Fibroblast of skin of left biceps (primary cell): ENCODE results near the gene SETD1B.

Experiments
- DNase-seq, 2 experiments: peaks; one replicate each; pipeline ENCODE4 v3.0.0-alpha.2; 2013; ENCODE audit warnings: low read depth in 2 of 2

SETD1B gene

DNA sequence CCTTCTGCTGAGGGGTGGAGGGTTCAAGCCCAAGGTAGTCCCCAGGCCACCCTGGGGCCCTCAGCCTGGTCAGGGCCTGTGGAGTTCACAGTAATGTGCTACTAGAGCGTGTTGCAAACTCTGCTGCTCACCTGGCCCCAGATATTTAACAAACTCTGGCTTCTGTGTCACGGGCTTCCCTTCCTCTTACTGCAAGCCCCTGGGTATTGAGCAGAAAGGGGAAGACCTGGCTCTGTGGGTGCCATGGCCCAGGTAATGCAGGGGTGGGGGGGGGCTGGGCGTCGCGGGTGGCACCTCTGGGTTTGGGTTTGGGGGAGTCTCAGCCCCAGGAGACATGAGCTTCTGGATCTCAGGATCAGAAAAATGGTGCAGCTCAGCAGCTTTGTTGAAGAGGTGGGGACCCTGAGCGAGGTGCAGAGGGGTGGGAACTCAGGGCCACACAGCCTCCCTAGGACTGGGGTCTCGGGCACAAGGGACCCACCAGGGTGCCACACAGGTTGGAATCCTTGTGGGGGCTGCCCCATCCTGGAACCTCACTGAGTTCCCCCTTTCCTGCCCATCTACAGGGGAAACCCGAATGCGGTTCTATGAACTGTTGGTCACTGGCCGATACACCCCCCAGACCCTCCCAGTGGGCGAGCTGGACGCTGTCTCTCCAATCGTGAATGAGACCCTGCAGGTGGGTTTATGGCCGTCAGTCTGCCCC is 4.0 kb downstream of the SETD1B start:
- DNase-seq: no peak

DNA sequence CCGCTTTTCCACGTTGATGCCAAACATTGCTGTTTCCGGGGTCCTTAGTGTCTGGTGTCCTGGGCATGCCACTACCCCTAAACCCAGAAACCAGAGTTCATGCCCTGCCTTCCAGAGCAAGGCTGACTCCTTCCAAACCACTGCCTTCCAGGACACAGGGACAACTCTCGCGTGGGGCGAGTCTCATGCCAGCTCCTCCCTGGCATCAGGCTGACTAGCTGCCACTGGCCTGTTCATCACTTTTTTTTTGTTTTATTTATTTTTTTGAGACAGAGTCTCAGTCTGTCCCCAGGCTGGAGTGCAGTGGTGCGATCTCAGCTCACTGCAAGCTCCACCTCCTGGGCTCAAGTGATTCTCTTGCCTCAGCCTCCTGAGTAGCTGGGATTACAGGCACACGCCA is 4.8 kb downstream of the SETD1B start:
- no peak for DNase-seq

DNA sequence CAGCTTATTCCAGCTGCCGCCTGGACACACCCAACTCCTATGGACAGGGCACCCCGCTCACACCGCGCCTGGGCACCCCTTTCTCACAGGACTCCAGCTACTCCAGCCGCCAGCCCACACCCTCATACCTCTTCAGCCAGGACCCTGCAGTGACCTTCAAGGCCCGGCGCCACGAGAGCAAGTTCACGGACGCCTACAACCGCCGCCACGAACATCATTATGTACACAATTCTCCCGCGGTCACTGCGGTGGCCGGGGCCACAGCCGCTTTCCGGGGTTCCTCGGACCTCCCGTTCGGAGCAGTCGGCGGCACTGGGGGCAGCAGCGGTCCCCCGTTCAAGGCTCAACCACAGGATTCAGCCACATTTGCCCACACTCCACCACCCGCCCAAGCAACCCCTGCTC is 5.9 kb downstream of the SETD1B start:
- DNase-seq: no peak

DNA sequence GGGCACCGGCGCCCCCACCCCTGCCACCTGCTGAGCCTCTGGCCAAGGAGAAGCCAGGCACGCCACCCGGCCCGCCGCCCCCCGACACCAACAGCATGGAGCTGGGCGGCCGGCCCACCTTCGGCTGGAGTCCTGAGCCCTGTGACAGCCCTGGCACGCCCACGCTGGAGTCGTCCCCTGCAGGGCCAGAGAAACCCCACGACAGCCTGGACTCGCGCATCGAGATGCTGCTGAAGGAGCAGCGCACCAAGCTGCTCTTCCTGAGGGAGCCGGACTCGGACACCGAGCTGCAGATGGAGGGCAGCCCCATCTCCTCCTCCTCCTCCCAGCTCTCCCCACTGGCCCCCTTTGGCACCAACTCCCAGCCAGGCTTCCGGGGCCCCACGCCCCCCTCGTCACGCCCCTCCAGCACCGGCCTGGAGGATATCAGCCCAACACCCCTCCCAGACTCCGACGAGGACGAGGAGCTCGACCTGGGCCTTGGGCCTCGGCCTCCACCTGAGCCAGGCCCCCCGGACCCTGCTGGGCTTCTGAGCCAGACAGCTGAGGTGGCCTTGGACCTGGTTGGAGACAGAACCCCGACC is 6.5 kb downstream of the SETD1B start:
- no peak for DNase-seq

DNA sequence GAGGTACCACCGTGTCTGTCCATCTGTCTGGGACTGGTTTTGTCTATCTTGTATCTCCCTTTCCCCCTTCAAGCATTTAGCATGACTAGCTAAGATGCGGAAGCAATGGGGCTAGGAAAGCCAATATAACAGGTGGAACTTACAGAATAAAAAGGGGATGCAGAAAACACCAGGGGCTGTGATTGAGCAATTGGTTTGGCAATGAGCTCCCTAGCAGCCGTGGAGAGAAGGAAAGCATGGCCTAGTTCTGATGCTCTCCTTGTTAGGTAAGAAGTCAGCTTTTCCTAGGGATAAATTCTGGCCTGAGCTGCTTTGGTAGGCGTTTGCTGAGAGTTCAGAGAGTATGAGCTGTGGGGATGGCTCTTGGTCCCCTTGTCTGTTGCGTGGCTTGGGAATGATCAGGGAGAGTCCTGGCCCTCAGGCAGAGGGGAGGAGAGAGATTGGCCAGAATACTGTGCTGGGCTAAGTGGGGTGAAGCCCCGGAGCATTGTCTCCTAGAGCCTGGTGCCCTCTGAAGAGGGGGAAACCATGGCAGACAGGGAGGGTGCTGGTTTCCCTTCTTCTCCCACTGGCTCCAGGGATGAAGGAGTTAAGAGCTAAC is 7.1 kb downstream of the SETD1B start:
- no peak for DNase-seq

DNA sequence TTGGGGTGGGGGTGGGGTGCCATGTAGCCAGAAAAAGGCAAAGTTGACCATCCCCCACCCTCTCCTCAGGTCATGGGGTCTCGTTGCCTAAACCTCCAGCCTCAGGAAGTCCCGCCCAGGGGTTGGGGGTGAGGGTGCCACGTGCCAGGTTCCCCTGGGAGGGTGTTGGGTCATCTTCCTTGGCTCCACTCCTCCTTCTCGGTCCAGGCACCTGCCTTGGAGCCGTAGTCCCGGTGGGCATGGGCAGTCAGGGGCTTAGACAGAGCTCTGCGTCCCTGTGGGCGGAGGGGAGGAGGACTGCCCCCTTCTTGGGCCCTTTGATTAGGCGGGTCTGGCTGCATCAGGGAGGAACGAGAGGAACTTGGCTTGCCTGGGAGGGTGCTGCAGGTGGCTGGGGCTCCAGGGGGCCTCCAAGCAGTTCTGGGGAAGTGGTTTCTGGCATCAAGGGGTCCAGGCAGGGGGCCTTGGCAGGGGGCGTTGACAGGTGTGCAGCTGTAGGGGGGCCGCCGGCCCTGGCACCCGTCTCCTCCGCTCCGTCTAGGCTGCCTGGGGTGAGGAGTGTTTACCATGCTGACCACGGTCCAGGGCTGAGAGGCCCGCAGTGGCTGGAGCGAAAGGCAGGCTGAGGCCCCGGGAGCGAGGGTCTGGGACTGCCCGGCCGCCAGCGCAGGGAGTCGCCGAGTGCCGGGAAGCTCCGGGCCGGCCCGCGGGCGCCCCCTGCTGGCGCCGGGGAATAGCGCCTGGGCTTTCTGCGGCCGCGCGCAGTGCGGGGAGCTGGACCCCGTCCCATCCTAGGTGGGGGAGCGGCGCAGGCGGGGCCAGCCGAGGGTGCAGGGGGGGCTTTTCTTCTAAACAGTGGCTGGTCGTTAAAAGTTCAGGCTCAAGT is 7.9 kb downstream of the SETD1B start:
- no peak for DNase-seq

DNA sequence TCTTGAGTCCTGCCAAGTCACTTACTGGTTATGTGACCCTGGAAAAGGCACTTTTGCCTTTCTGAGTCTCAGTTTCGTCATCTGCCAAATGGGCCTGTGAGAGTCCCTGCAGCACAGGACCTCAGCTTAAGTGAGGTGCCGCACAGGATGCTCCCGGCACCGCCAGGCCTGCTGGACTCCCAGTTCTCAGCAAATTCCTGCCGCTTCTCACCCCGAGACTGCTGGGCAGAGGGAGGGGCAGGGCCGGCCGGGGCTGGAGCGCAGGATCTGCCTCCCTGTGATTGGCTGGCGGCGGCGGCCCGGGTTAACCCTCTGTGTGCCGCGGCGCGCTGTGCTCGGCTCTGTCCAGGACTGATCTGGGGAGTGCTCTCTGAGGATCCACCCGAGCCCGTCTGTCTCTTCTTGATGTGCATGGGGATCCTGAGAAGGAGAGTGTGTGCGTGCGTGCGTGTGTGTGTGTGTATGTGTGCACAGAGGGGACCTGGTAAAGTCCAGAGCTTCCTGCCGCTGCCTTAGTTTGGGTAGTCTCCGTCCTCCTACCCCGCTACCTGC is 8.6 kb downstream of the SETD1B start:
- no peak for DNase-seq

DNA sequence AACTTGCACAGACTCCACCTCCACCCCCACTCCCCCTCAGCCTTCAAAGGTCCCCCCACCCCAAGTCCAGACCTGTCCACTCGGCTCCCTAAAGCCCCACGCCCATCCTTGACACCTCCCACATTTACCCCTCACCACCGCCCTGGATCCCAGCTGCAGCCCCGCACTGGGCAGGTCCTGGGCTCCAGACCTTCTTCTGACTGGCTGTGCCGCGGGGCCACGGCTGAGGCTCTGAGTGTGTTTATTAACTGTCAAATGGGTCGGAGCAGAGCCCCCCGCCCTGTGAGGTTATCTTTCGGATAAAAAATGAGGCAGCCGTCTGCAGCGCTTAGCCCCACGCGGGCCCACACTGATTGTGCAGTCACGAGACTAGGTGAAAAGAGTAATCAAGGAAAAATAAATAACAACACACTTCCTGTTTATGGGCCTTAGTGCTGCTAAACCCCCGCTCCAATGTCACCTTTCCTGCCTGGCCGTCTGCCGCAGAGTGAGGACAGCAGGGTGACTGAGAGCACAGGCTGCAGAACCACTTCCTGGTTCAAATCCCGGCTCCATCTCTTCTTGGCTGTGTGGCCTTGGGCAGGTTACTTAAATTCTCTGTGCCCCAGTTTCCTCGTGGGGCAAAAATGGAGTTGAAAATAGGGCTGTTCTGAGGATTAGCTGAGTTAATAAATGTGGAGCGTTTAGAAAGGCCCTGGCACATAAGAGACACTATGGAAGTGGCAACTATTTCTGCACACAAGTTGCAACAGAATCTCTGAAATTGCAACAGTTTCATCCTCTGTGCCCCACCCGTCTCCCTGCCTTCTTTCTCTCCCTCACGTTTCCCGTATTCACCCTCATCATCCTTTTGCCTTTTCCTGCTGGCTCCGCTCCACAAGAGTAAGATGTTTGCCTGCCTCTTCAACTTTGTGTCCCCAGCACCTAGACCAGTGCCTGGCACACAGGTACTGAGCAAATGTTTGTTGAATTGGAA is 9.4 kb downstream of the SETD1B start:
- DNase-seq: no peak

DNA sequence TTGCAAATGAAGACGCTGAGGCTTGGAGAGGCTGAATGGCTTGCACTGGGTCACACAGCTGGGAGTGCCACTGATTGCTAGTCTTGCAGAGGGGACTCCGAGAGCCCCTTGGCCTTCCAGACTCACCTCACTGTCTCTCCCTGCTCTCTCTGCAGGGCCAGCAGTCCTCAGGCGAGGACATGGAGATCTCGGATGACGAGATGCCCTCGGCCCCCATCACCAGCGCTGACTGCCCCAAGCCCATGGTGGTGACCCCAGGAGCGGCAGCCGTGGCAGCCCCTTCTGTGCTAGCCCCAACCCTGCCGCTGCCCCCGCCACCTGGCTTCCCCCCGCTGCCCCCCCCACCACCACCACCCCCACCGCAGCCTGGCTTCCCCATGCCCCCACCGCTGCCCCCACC is 10.1 kb downstream of the SETD1B start:
- no peak for DNase-seq

DNA sequence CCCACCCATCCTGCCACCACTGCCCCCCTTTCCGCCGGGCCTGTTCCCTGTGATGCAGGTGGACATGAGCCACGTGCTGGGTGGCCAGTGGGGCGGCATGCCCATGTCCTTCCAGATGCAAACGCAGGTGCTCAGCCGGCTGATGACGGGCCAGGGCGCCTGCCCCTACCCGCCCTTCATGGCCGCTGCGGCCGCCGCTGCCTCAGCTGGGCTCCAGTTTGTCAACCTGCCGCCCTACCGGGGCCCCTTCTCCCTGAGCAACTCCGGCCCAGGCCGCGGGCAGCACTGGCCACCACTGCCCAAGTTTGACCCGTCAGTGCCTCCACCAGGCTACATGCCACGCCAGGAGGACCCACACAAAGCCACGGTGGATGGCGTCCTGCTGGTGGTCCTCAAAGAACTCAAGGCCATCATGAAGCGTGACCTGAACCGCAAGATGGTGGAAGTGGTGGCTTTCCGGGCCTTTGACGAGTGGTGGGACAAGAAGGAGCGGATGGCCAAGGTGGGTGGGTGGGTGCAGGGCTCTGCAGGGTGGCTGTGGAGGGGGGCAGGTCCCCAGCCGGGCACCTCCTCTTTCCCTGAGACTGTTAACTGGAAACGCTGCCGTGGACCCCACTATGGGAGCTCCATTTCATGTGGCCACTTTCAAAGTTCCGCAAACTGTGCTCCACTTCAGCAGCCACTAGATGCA is 10.8 kb downstream of the SETD1B start:
- no peak for DNase-seq

DNA sequence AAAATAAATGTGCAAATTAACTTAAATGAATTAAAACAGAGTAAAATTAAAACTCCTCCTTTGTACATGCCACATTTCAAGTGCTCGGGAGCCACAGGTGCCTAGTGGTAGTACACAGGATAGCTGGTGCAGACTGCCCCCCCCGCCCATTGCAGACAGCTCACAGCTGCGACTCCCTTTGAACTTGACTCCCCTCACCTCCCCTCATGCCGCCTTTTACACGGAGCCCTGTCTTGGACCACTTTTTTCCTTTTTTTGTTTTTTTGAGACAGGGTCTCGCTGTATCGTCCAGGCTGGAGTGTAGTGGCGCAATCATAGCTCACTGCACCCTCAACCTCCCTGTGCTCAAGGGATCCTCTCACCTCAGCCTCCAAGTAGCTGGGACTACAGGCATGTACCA is 11.5 kb downstream of the SETD1B start:
- no peak for DNase-seq

DNA sequence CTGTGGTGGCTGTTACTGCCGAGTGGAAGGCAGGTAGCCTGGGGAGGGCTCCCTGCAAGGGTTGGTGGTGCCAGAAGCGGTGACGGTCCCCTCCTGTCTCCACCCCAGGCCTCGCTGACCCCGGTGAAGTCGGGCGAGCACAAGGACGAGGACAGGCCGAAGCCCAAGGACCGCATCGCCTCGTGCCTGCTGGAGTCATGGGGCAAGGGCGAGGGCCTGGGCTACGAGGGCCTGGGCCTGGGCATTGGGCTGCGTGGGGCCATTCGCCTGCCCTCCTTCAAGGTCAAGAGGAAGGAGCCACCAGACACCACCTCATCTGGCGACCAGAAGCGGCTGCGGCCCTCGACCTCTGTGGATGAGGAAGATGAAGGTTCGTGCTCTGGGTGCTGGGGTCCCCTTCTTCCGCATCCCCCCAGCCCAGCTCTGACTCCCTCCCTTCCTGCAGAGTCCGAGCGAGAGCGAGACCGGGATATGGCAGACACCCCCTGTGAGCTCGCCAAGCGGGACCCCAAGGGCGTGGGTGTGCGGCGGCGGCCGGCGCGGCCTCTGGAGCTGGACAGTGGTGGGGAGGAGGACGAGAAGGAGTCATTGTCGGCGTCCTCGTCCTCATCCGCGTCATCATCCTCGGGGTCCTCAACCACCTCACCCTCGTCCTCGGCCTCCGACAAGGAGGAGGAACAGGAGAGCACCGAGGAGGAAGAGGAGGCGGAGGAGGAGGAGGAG is 13.3 kb downstream of the SETD1B start:
- DNase-seq: no peak

DNA sequence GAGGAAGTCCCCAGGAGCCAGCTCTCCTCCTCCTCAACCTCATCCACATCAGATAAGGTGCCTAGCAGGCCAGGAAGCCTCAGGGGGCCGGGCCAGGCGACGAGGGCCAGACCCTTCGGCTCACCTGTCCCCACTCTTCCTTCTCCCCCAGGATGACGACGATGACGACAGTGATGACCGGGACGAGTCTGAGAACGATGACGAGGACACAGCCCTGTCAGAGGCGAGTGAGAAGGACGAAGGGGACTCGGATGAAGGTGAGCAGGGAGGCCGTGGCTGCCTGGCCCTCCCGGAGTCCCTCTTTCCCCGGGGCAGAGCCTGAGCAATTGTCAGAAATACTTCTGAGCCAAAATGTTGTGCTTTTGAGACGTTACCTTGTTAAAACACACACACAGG is 13.8 kb downstream of the SETD1B start:
- DNase-seq: no peak

DNA sequence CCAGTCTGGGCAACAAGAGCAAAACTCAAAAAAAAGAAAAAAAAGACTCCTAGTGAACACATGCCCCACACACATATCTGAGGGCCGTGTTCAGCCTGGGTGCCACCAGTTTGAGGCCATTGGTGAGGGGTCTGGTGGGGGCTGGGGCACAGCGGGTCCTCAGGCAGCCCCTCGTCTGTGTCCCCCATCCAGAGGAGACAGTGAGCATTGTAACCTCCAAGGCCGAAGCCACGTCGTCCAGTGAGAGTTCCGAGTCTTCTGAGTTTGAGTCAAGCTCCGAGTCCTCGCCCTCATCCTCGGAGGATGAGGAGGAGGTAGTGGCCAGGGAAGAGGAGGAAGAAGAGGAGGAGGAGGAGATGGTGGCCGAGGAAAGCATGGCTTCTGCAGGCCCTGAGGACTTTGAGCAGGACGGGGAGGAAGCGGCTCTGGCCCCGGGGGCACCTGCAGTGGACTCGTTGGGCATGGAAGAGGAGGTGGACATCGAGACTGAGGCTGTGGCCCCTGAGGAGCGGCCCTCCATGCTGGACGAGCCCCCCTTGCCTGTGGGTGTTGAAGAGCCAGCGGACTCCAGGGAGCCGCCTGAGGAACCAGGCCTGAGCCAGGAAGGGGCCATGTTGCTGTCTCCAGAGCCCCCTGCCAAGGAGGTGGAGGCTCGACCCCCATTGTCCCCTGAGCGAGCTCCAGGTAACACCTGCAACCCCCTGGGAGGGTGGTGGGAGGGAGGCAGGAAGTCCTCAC is 15.6 kb downstream of the SETD1B start:
- no peak for DNase-seq

DNA sequence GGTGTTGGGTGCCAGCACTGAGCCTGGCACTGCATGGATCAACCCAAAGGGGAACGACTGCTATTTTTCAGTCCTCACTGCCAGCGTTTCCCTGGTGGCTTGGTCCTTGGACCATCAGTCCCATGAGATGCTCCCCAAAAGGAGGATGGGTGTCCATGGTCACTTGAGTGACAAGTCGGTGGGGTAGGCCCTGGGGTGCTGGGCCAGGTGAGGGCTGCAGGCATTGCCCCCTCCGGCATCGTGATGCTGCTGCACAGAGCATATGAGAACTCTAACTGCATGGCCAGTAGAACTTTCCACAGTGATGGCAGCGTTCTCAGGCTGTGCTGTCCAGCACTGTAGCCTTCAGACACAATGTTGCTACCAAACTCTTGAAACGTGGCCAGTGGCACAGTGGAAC is 16.2 kb downstream of the SETD1B start:
- no peak for DNase-seq

DNA sequence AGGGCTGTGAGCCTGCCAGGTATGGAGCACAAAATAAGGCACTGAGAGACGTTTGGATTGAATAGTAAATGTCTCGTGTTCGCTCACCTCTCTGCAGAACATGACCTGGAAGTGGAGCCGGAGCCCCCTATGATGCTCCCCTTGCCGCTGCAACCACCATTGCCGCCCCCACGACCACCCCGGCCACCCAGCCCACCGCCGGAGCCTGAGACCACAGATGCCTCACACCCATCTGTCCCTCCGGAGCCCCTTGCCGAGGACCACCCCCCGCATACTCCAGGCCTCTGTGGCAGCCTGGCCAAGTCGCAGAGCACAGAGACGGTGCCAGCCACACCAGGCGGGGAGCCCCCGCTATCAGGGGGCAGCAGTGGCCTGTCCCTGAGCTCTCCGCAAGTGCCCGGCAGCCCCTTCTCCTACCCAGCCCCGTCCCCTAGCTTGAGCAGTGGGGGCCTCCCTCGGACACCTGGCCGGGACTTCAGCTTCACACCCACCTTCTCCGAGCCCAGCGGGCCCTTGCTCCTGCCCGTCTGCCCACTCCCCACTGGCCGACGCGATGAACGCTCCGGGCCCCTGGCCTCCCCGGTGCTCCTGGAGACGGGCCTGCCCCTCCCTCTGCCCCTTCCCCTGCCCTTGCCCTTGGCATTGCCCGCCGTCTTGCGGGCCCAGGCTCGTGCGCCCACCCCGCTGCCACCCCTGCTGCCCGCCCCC is 18.7 kb downstream of the SETD1B start:
- no peak for DNase-seq

DNA sequence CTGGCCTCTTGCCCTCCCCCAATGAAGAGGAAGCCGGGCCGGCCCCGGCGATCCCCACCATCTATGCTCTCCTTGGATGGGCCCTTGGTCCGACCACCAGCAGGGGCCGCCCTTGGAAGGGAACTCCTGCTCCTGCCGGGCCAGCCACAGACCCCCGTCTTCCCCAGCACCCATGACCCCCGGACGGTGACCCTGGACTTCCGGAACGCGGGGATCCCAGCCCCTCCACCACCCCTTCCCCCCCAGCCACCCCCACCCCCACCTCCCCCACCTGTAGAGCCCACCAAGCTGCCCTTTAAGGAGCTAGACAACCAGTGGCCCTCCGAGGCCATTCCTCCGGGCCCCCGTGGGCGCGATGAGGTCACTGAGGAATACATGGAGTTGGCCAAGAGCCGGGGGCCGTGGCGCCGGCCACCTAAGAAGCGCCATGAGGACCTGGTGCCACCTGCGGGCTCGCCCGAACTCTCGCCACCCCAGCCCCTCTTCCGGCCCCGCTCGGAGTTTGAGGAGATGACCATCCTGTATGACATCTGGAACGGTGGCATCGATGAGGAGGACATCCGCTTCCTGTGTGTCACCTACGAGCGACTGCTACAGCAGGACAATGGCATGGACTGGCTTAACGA is 19.4 kb downstream of the SETD1B start:
- no peak for DNase-seq

DNA sequence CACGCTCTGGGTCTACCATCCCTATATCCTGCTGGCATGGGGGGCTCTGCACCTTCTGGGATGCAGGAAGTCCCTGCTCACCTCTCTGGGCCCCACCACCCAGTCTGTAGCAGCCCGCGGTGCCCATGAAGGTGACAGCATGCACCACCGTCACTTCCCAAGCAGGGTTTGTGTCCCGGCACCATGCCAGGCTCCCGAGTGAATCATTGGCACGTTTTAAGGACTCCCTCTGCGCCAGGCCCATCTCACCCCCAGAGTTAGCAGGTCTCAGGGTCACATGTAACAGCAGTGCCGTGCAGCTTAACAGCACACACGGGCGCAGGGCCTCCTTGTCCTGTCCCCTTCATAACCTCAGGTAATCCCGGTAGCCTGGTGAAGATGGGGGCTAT is 19.9 kb downstream of the SETD1B start:
- DNase-seq: no peak
